ENCODE results near the gene ZNF460.
"Not testable (repeated sequence)": the region's sequence is repeated elsewhere in the genome, so short reads cannot be mapped to it uniquely, and the experiment has no call there.

Gene ZNF460

GRCh38 chr19:57267291-57267690 is 13.0 kb upstream of the ZNF460 start:
- no peak for TF ChIP-seq CTCF (IDR thresholded peaks at IDR 0.05; ENCODE audit: extremely low read depth, missing control alignments)
- no peak for DNase-seq (ENCODE audit: low spot score)

GRCh38 chr19:57269515-57270250 is 10.6 kb upstream of the ZNF460 start:
- no peak for DNase-seq (ENCODE audit: low spot score)

GRCh38 chr19:57271280-57271679 is 9.0 kb upstream of the ZNF460 start:
- DNase-seq (ENCODE audit: low spot score): no peak
- TF ChIP-seq CTCF (IDR thresholded peaks at IDR 0.05; ENCODE audit: extremely low read depth, missing control alignments): no peak

More at GRCh38 chr19:57269515-57270250, 10.6 kb upstream of the ZNF460 start:
- no peak for TF ChIP-seq CTCF (IDR thresholded peaks at IDR 0.05; ENCODE audit: extremely low read depth, missing control alignments)

- TF ChIP-seq CTCF (IDR thresholded peaks at IDR 0.05; ENCODE audit: extremely low read depth, missing control alignments): no peak
- DNase-seq (ENCODE audit: low spot score): no peak
Measured at GRCh38 chr19:57273014-57273413, 7.3 kb upstream of the ZNF460 start.

GRCh38 chr19:57276430-57276829 is 3.9 kb upstream of the ZNF460 start:
- TF ChIP-seq CTCF (IDR thresholded peaks at IDR 0.05; ENCODE audit: extremely low read depth, missing control alignments): no peak
- DNase-seq (ENCODE audit: low spot score): no peak

- DNase-seq (ENCODE audit: low spot score): not testable (repeated sequence)
Measured at GRCh38 chr19:57278481-57278880, 1.8 kb upstream of the ZNF460 start.

- peak; percentile 23 for TF ChIP-seq CTCF (IDR thresholded peaks at IDR 0.05; ENCODE audit: extremely low read depth, missing control alignments)
- DNase-seq (ENCODE audit: low spot score): peak; percentile 82
Measured at GRCh38 chr19:57279418-57280164, 694 bp upstream of the ZNF460 start.
